Trophoblast cell (in vitro differentiated cells and primary cell): ENCODE results near the gene DOCK2.
"Not testable (repeated sequence)": the region's sequence is repeated elsewhere in the genome, so short reads cannot be mapped to it uniquely, and the experiment has no call there.

ENCODE experiments used
- DNase-seq, 2 donors: peaks; one replicate each; pipeline ENCODE4 v3.0.0-alpha.2; 2016
- H2AFZ ChIP-seq: 2 replicates; pipeline ENCODE4 v1.6.1; 2013; ENCODE audit warnings: low read length, moderate library complexity, mild to moderate bottlenecking; ENCODE audit not compliant: insufficient read depth, poor library complexity
- H2AK5ac ChIP-seq: 2 replicates; pipeline ENCODE4 v1.6.1; 2013; ENCODE audit warnings: mild to moderate bottlenecking, low read length
- H2BK120ac ChIP-seq: 2 replicates; pipeline ENCODE4 v1.6.1; 2013; ENCODE audit warnings: low read length, mild to moderate bottlenecking, moderate library complexity; ENCODE audit not compliant: insufficient read depth, poor library complexity
- H2BK12ac ChIP-seq: 2 replicates; pipeline ENCODE4 v1.6.1; 2013; ENCODE audit warnings: mild to moderate bottlenecking, low read length, moderate library complexity
- H2BK5ac ChIP-seq: 2 replicates; pipeline ENCODE4 v1.6.1; 2013; ENCODE audit warnings: low read length, low read depth, moderate library complexity, mild to moderate bottlenecking; ENCODE audit not compliant: poor library complexity
- H3K14ac ChIP-seq: 2 replicates; pipeline ENCODE4 v1.6.1; 2013; ENCODE audit warnings: mild to moderate bottlenecking, low read length
- H3K18ac ChIP-seq: 2 replicates; pipeline ENCODE4 v1.6.1; 2013; ENCODE audit warnings: mild to moderate bottlenecking, low read length
- H3K23ac ChIP-seq: 2 replicates; pipeline ENCODE4 v1.6.1; 2013; ENCODE audit warnings: low read length
- H3K27ac ChIP-seq: 2 replicates; pipeline ENCODE4 v1.5.1; 2013; ENCODE audit warnings: low read depth, mild to moderate bottlenecking, inconsistent platforms, low read length, moderate library complexity
- H3K27me3 ChIP-seq: 2 replicates; pipeline ENCODE4 v1.6.1; 2013; ENCODE audit warnings: inconsistent platforms, mild to moderate bottlenecking, low read length, moderate library complexity; ENCODE audit not compliant: insufficient read depth
- H3K36me3 ChIP-seq, 2 experiments: 1 replicate in 1 of 2; 2 replicates in 1 of 2; pipeline ENCODE4 v1.6.1; 2013; ENCODE audit warnings: low read length in 2 of 2, mild to moderate bottlenecking in 2 of 2, moderate library complexity in 1 of 2; ENCODE audit not compliant: insufficient read depth in 2 of 2, control insufficient read depth in 1 of 2
- H3K4ac ChIP-seq: 2 replicates; pipeline ENCODE4 v1.6.1; 2013; ENCODE audit warnings: low read depth, mild to moderate bottlenecking, low read length, moderate library complexity
- H3K4me1 ChIP-seq, 2 experiments: 1 replicate in 1 of 2; 2 replicates in 1 of 2; pipeline ENCODE4 v1.6.1; 2013; ENCODE audit warnings: low read length in 2 of 2, mild to moderate bottlenecking in 2 of 2, moderate library complexity in 1 of 2; ENCODE audit not compliant: insufficient read depth in 2 of 2, control insufficient read depth in 1 of 2
- H3K4me2 ChIP-seq: 2 replicates; pipeline ENCODE4 v1.6.1; 2013; ENCODE audit warnings: inconsistent platforms, mild to moderate bottlenecking, low read length, moderate library complexity
- H3K4me3 ChIP-seq: 2 replicates; pipeline ENCODE4 v1.5.1; 2013; ENCODE audit warnings: mild to moderate bottlenecking, low read depth, low read length, inconsistent platforms
- H3K79me1 ChIP-seq: one replicate; pipeline ENCODE4 v1.6.1; 2013; ENCODE audit warnings: low read length
- H3K79me2 ChIP-seq: 2 replicates; pipeline ENCODE4 v1.6.1; 2013; ENCODE audit warnings: low read length, mild to moderate bottlenecking; ENCODE audit not compliant: control insufficient read depth, insufficient read depth, poor library complexity
- H3K9ac ChIP-seq: 2 replicates; pipeline ENCODE4 v1.6.1; 2013; ENCODE audit warnings: mild to moderate bottlenecking, low read length
- H3K9me3 ChIP-seq: 2 replicates; pipeline ENCODE4 v1.6.1; 2013; ENCODE audit warnings: low read depth, mild to moderate bottlenecking, control low read depth, inconsistent platforms, low read length; ENCODE audit not compliant: insufficient read depth
- H4K12ac ChIP-seq: 2 replicates; pipeline ENCODE4 v1.6.1; 2013; ENCODE audit warnings: low read depth, mild to moderate bottlenecking, low read length, moderate library complexity
- H4K8ac ChIP-seq: 2 replicates; pipeline ENCODE4 v1.6.1; 2013; ENCODE audit warnings: low read depth, mild to moderate bottlenecking, low read length, moderate library complexity
- H4K91ac ChIP-seq: one replicate; pipeline ENCODE4 v1.6.1; 2013; ENCODE audit warnings: low read depth, mild to moderate bottlenecking, low read length, moderate library complexity
- WGBS: extraction: QIAGEN DNeasy Blood & Tissue Kit; methylation state at CpG from one replicate; pipeline ENCODE4 v1.1.7; 2013; ENCODE audit warnings: missing lambda C conversion rate; ENCODE audit not compliant: insufficient read length, insufficient coverage; ENCODE audit errors: extremely low coverage; 5-methylcytosine and 5-hydroxymethylcytosine counted together

Gene DOCK2

GRCh38 chr5:169833681-169834292, 196.7 kb downstream of the DOCK2 start:
- H3K36me3 ChIP-seq, H2AFZ ChIP-seq, H3K18ac ChIP-seq, H2BK5ac ChIP-seq, H3K79me1 ChIP-seq, H3K27ac ChIP-seq, H2BK120ac ChIP-seq, H3K23ac ChIP-seq, H3K14ac ChIP-seq, H4K12ac ChIP-seq, H3K9me3 ChIP-seq, H3K27me3 ChIP-seq, H3K4me1 ChIP-seq, H3K79me2 ChIP-seq, DNase-seq, H2BK12ac ChIP-seq, H3K4me3 ChIP-seq, H4K8ac ChIP-seq, H3K4ac ChIP-seq, H3K9ac ChIP-seq, H3K4me2 ChIP-seq, H4K91ac ChIP-seq, H2AK5ac ChIP-seq: not testable (repeated sequence)
- no CpG with 5 or more reads among the region's 2 CpGs for WGBS

DNA sequence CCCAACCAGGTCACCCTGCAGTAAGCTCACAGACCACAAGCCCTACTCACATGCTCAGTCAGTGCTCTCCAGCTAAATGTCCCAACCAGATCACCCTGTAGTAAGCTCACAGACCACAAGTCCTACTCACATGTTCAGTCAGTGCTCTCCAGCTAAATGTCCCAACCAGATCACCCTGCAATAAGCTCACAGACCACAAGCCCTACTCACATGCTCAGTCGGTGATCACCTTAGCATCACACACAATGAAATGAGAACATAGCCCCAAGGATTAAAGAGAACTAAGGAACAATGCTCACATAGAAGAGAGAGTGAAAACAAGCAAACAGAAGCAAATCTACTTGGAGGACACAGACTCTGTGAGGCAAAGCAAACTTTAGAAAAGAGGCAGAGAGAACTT, 197.5 kb downstream of the DOCK2 start:
- not testable (repeated sequence) for H3K4me1 ChIP-seq, H3K4me2 ChIP-seq, H4K91ac ChIP-seq, H4K12ac ChIP-seq, H3K18ac ChIP-seq, H3K27me3 ChIP-seq, H3K27ac ChIP-seq, H3K14ac ChIP-seq, H2BK12ac ChIP-seq, H3K4ac ChIP-seq, H3K9ac ChIP-seq, DNase-seq, H3K79me2 ChIP-seq, H3K9me3 ChIP-seq, H2AFZ ChIP-seq, H2BK120ac ChIP-seq, H3K4me3 ChIP-seq, H4K8ac ChIP-seq, H2AK5ac ChIP-seq, H2BK5ac ChIP-seq, H3K36me3 ChIP-seq, H3K23ac ChIP-seq, H3K79me1 ChIP-seq
- WGBS = no CpG with 5 or more reads among the region's 1 CpG

GRCh38 chr5:169836835-169837536, 199.9 kb downstream of the DOCK2 start:
- Histone ChIP-seq H2BK5ac (no peak overlapping the region), H3K79me2 (no peaks in the 10 kb centered on the region), H3K27me3 (no peaks in the 10 kb centered on the region), H3K9ac (no peak overlapping the region), H4K8ac (no peak overlapping the region), H3K23ac (no peak overlapping the region), H2AFZ (no peak overlapping the region), H2BK12ac (no peak overlapping the region), H3K4me1 (no peaks in the 10 kb centered on the region), H3K4me2 (no peak overlapping the region), H2BK120ac (no peak overlapping the region), H3K4ac (no peak overlapping the region), H3K79me1 (no peaks in the 10 kb centered on the region), H3K18ac (no peak overlapping the region), H4K12ac (no peak overlapping the region), H3K36me3 (no peaks in the 10 kb centered on the region), H3K4me3 (no peak overlapping the region), H4K91ac (no peak overlapping the region), H3K27ac (no peak overlapping the region), H2AK5ac (no peak overlapping the region), H3K14ac (no peak overlapping the region), H3K9me3 (peaks cover 1% of the 10 kb centered on the region)
- no peak for DNase-seq
- WGBS = no CpG with 5 or more reads among the region's 3 CpGs

- H3K18ac ChIP-seq = no peak overlapping the region
- no peak overlapping the region for H2AK5ac ChIP-seq
- no peaks in the 10 kb centered on the region for H3K79me2 ChIP-seq
- no peak overlapping the region for H3K4me2 ChIP-seq
- no peaks in the 10 kb centered on the region for H3K27me3 ChIP-seq
- H4K8ac ChIP-seq = no peak overlapping the region
- no peak overlapping the region for H2BK120ac ChIP-seq
- no peak overlapping the region for H3K27ac ChIP-seq
- H3K36me3 ChIP-seq = no peaks in the 10 kb centered on the region
- H2BK12ac ChIP-seq = no peak overlapping the region
- H2AFZ ChIP-seq = no peak overlapping the region
- no peak overlapping the region for H3K4me3 ChIP-seq
- H3K4ac ChIP-seq = no peak overlapping the region
- H3K4me1 ChIP-seq = no peaks in the 10 kb centered on the region
- H3K9ac ChIP-seq = no peak overlapping the region
- H3K9me3 ChIP-seq = peaks cover 1% of the 10 kb centered on the region
- no peak overlapping the region for H4K12ac ChIP-seq
- H4K91ac ChIP-seq = no peak overlapping the region
- H3K23ac ChIP-seq = no peak overlapping the region
- H3K79me1 ChIP-seq = no peaks in the 10 kb centered on the region
- DNase-seq = no peak
- no peak overlapping the region for H2BK5ac ChIP-seq
- no peak overlapping the region for H3K14ac ChIP-seq
Measured at GRCh38 chr5:169837686-169838085, 200.6 kb downstream of the DOCK2 start.
